GM19438 (cell line): ENCODE measurements around the gene NOP56.

Experiments
- ATAC-seq: cut with Tn5 transposase; IDR thresholded peaks from one replicate; pipeline ENCODE4 v1.9.1; 2021; ENCODE audit warnings: low read depth; ENCODE audit not compliant: unreplicated experiment

The NOP56 gene

DNA sequence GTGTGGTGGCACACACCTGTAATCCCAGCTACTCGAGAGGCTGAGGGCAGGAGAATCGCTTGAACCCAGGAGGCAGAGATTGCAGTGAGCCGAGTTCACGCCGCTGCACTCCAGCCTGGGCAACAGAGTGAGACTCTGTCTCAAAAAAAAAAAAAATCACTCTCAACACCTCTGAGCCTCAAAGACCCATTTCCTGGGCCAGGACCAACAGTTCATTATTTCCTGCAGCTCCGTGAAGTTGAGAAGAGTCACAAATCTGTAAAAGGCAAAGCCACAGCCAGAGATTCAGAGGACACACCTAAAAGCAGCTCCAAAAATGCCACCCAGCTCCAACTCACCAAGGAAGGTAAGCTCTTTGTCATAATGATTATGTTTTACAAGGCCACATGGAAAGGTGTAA is 15.2 kb upstream of the NOP56 start:
- no peak for ATAC-seq

- no peak for ATAC-seq
Measured at GRCh38 chr20:2640260-2640659, 12.2 kb upstream of the NOP56 start.

GRCh38 chr20:2640899-2641298 is 11.5 kb upstream of the NOP56 start:
- no peak for ATAC-seq

DNA sequence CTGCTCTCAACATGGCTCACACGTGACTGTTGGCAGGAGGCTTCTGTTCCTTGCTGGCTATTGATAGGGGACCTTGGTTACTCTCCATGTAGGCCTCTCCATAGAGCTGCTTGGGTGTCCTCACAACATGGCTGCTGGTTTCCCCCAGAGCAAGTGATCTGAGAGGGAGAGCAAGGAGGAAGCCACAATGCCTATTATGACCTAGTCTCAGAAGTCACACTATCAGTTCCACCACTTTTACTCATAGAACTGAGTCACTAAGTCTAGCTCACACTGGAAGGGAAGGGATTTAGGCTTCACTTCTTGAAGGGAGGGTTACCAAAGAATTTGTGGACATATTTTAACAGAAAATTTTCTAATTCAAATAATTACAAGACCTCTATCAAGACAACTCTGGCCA is 8.7 kb upstream of the NOP56 start:
- ATAC-seq = no peak

DNA sequence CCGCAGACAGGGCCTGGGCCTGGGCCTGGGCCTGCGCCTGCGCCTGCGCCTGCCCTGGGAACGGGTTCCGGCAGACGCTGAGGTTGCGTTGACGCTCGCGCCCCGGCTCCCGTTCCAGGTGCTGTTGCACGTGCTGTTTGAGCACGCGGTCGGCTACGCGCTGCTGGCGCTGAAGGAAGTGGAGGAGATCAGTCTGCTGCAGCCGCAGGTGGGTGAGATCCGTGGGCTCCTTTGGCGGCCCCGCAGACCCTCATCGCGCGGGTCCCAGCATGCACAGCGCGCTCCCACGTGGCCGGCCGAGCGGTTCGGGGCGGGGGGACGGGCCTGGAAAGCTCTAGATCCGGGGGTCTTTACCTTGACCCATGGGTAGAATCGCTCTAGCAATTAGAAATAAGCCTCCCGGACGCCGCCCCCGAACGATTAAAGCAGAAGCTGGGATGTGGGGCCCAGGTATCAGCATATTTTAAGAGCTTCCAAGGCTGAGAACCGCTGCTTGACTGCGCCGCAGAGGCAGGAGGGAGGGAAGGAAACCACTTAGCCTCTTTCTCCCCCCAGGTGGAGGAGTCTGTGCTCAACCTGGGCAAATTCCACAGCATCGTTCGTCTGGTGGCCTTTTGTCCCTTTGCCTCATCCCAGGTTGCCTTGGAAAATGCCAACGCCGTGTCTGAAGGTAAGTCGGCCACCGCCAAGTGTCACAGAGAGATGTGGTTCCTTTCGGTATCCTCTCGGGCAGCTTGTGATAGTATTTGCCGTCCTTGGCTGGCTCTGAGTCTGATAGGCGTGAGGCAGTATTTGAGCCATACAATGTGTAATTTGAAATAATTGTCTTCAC is 508 bp downstream of the NOP56 start:
- ATAC-seq = peak; percentile 51

GRCh38 chr20:2653556-2654383 is 1.3 kb downstream of the NOP56 start:
- ATAC-seq = no peak

DNA sequence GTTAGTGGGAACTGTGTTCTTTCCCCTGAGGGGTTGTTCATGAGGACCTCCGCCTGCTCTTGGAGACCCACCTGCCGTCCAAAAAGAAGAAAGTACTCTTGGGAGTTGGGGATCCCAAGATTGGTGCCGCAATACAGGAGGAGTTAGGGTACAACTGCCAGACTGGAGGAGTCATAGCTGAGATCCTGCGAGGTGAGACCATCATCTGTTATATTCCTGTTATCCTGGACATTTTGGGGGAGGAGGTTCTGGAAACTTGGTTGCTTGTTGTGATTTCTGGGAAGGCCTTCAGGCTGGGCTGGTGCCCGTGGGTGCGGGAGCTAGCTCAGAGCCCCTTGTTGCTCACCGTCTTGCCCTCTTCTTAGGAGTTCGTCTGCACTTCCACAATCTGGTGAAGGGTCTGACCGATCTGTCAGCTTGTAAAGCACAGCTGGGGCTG is 2.0 kb downstream of the NOP56 start:
- no peak for ATAC-seq

DNA sequence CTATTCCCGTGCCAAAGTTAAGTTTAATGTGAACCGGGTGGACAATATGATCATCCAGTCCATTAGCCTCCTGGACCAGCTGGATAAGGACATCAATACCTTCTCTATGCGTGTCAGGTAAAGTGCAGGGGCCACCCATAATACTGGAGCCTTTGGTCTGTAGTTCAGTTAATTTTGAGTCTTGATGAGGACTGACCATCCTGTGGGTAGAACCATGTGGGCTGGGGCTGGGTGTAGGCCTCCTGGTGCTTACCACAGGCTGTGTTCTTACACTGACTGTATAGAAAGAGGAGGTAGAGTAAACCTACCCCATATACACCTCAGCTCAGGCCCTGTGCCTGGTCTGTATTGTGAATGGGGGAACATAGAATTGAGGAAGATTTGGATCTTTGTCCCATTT is 2.4 kb downstream of the NOP56 start:
- ATAC-seq = no peak

DNA sequence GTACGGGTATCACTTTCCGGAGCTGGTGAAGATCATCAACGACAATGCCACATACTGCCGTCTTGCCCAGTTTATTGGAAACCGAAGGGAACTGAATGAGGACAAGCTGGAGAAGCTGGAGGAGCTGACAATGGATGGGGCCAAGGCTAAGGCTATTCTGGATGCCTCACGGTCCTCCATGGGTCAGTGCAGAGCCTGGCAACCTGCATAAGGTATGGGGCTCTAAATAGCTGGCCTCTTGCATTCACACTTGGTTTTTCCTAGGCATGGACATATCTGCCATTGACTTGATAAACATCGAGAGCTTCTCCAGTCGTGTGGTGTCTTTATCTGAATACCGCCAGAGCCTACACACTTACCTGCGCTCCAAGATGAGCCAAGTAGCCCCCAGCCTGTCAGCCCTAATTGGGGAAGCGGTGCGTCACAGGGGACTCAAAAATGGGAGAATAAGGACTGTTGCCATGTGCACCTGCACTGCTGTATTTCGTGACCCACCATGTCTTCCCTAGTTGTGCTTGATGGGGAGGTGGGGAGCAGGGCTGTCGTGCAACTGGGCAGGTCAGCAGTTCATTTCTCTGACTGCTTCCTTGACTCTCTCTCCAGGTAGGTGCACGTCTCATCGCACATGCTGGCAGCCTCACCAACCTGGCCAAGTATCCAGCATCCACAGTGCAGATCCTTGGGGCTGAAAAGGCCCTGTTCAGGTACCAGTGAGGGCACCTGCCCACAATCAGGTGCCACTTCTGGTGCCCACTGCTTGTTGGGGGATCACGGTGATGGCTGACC is 3.1 kb downstream of the NOP56 start:
- no peak for ATAC-seq

DNA sequence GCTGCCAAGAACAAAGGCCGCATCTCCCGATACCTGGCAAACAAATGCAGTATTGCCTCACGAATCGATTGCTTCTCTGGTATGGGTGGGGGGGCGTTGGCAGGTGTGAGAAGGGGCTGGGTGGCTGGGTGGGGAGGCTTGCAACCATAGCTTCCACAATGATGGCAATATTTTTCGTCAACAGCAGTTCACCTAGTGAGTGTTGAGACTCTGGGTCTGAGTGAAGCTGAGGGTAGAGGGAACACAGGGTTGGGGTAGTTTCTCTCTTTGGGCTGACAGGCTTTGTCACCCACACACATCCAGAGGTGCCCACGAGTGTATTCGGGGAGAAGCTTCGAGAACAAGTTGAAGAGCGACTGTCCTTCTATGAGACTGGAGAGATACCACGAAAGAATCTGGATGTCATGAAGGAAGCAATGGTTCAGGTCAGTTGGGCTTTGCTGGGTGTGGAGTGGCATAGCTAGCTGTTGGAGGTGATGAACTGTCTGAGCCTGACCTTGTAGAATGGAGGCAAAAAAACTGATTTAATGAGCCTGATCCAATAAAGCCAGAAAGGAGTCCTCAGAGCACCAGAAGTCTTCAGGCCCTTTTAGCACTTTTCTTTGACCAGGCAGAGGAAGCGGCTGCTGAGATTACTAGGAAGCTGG is 4.2 kb downstream of the NOP56 start:
- ATAC-seq = no peak

GRCh38 chr20:2657241-2657640 is 4.8 kb downstream of the NOP56 start:
- no peak for ATAC-seq

DNA sequence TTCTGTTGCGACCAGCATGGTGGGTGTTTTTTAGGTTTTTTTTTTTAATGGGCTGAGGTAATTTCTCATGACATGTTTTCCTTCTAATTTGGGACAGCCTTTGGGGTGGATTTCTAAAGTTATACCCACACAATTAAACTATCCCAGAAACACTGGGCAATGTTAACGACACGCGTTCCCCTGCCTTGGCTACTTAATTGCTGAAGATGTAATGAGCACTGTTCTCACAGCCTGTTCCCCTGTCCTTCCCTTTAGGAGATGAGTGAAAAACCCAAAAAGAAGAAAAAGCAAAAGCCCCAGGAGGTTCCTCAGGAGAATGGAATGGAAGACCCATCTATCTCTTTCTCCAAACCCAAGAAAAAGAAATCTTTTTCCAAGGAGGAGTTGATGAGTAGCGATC is 5.2 kb downstream of the NOP56 start:
- no peak for ATAC-seq

DNA sequence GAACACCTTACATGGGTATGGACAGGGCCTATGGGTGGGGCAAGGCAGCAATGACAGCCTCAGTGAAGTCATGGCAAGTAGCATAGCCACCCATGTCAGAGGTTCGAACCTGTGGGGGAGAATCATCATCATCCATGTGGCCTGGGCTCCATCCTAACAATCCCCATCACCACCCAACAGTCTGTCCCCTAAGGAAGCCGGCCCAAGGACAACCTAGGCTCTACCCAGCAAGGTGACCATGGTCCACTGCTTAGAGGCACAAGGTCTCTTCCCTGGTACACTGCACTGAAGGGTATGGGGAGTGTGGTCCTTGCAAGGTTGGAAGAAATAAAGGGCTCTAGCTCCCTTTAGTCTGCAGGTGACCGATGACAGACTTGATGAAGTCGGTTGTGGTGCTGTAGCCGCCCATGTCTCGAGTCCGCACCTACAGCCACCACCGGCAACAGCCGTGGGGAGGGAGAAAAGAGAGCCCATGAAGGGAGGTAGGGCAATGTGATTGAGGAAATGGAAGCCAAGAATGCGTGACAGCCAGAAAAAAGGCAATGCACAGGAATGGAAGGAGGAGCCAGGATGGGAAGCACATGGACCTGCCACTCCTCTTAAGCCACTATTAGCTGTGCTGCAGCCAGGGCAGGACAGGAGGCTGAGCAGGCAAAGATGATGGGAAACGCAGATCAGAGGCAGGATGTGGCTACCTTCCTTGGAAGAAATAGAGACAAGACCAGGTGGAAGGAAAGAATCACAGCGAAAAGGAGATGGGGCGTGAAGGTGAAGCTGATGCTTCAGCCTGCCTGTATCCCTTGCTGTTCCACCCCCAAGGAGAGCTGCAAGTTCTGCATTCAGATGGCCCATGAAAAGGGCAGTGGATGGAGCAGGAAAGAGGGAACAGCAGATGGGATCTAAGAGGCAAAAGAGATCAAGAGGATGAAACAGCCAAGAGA is 6.3 kb downstream of the NOP56 start:
- ATAC-seq = no peak

GRCh38 chr20:2659547-2659946 is 7.1 kb downstream of the NOP56 start:
- no peak for ATAC-seq

GRCh38 chr20:2663364-2663886 is 11.0 kb downstream of the NOP56 start:
- ATAC-seq = no peak

GRCh38 chr20:2663887-2664719 is 11.7 kb downstream of the NOP56 start, which contains the start of gene IDH3B:
IDH3B (minus strand) TSS chr20:2664216; CDS start chr20:2664188, 28 bp downstream.
- ATAC-seq = peak; percentile 89

GRCh38 chr20:2671977-2672376 is 19.5 kb downstream of the NOP56 start:
- no peak for ATAC-seq

GRCh38 chr20:2672446-2672845 is 20.0 kb downstream of the NOP56 start:
- no peak for ATAC-seq
